ENCODE data around the gene RIC3. TPM values are rescaled to one million over a fixed set of nuclear protein-coding genes. Genes with fewer than 3 reads are reported as not detected.
A peak's percentile ranks its signal among the peaks of the same experiment; 100 is the strongest.

The RIC3 gene
- total and polyA plus RNA-seq, 12 donors, result 4.7 to 17.0 (median 12.5) TPM

- Histone ChIP-seq H3K36me3 (no peaks in the 10 kb centered on the region), H3K4me1 (peaks cover 17 to 61% (median 42%) of the 10 kb centered on the region in 9 donors), H3K4me3 (no peak overlapping the region), H3K27ac (no peak overlapping the region), H3K9me3 (no peaks in the 10 kb centered on the region), H3K27me3 (no peaks in the 10 kb centered on the region)
- intact Hi-C loops (cut with DNase I), result no loop called here
- no peak for TF ChIP-seq CTCF (IDR thresholded peaks at IDR 0.05)
- DNase-seq (no peak), ATAC-seq (no peak)
- WGBS, 2 donors, result 83 to 90% methylated on average over 8 of the region's 8 CpGs
Measured at GRCh38 chr11:8059030-8059429, 109.8 kb downstream of the RIC3 start.

GRCh38 chr11:8058216-8058615 is 110.6 kb downstream of the RIC3 start:
- H3K27me3 ChIP-seq, result no peaks in the 10 kb centered on the region
- H3K27ac ChIP-seq, result no peak overlapping the region
- no peak for TF ChIP-seq CTCF (IDR thresholded peaks at IDR 0.05)
- intact Hi-C loops (cut with DNase I), result no loop called here
- H3K4me3 ChIP-seq, result no peak overlapping the region
- WGBS, 2 donors, result 92 to 96% methylated on average over 9 of the region's 9 CpGs
- H3K9me3 ChIP-seq, result no peaks in the 10 kb centered on the region
- DNase-seq (no peak), ATAC-seq (no peak)
- H3K4me1 ChIP-seq, result peaks cover 17 to 53% (median 34%) of the 10 kb centered on the region in 9 donors
- H3K36me3 ChIP-seq, result no peaks in the 10 kb centered on the region

GRCh38 chr11:8056810-8057463 is 111.9 kb downstream of the RIC3 start:
- 60 to 67% methylated on average over 12 of the region's 12 CpGs for WGBS, 2 donors
- Histone ChIP-seq H3K36me3 (no peaks in the 10 kb centered on the region), H3K4me1 (peaks cover 6 to 40% (median 21%) of the 10 kb centered on the region in 9 donors), H3K27me3 (no peaks in the 10 kb centered on the region), H3K4me3 (no peak overlapping the region), H3K27ac (peak overlapping the region in 8 of 10 donors; percentile 3 to 62 (median 36)), H3K9me3 (no peaks in the 10 kb centered on the region)
- TF ChIP-seq CTCF (IDR thresholded peaks at IDR 0.05), result no peak
- intact Hi-C loops (cut with DNase I), result no loop called here
- DNase-seq (peak in 1 of 2 donors; percentile 42), ATAC-seq (peak; percentile 37 to 84 (median 65))

Other genes starting within 250 kb of the RIC3 start
- gene OR10A6, start 237.8 kb downstream of the RIC3 start, total RNA-seq, result not detected
- not detected for gene OR10A6, start 237.8 kb downstream of the RIC3 start, polyA plus RNA-seq
- gene OR10A3, start 227.3 kb downstream of the RIC3 start, total RNA-seq, result not detected
- not detected for gene OR10A3, start 227.3 kb downstream of the RIC3 start, polyA plus RNA-seq
- not detected for gene NLRP10, start 203.6 kb downstream of the RIC3 start, total RNA-seq
- gene NLRP10, start 203.6 kb downstream of the RIC3 start, polyA plus RNA-seq, result not detected
- gene EIF3F, start 181.7 kb downstream of the RIC3 start, total RNA-seq, result 100 to 1,000 TPM; 142 to 176 (median 157) TPM
- gene EIF3F, start 181.7 kb downstream of the RIC3 start, polyA plus RNA-seq, result 100 to 1,000 TPM in 1 of 2 donors, 10 to 100 TPM in 1; 63.2 to 386 TPM
- gene TUB, start 87.8 kb downstream of the RIC3 start, total RNA-seq, result 10 to 100 TPM; 11.6 to 28.2 (median 20.2) TPM
- 1 to 10 TPM; 2.4 to 3.7 TPM for gene TUB, start 87.8 kb downstream of the RIC3 start, polyA plus RNA-seq
- gene LMO1, start 94.9 kb upstream of the RIC3 start, total RNA-seq, result 1 to 10 TPM in 8 of 10 donors, under 1 TPM in 2; 0.61 to 6.6 (median 2.4) TPM
- 1 to 10 TPM in 1 of 2 donors, under 1 TPM in 1; 0.55 to 4.0 TPM for gene LMO1, start 94.9 kb upstream of the RIC3 start, polyA plus RNA-seq